Central memory CD8-positive, alpha-beta T cell (primary cell): ENCODE measurements around the gene POLN.

Source experiments
- ATAC-seq: fragments of 150-1000 bp; cut with Tn5 transposase; replicated peaks from 2 replicates; pipeline ENCODE4 v1.10.0; 2022; ENCODE audit warnings: mild to moderate bottlenecking, moderate FRiP score, moderate number of reproducible peaks; ENCODE audit not compliant: poor library complexity, severe bottlenecking; ENCODE audit errors: extremely low read depth
- DNase-seq, 2 donors: peaks; one replicate each; pipeline ENCODE4 v3.0.0; 2021; ENCODE audit warnings: low spot score in 2 of 2
- H3K27ac Mint-ChIP-seq: one replicate; pipeline ENCODE4 v1.8.0; 2022; ENCODE audit warnings: low read depth, mild to moderate bottlenecking, moderate library complexity, mixed read lengths
- H3K27me3 Mint-ChIP-seq: one replicate; pipeline ENCODE4 v1.8.0; 2022; ENCODE audit warnings: mixed read lengths
- H3K36me3 Mint-ChIP-seq: one replicate; pipeline ENCODE4 v1.8.0; 2022; ENCODE audit warnings: mild to moderate bottlenecking, moderate library complexity, mixed read lengths; ENCODE audit not compliant: insufficient read depth
- H3K4me1 Mint-ChIP-seq: one replicate; pipeline ENCODE4 v1.8.0; 2022; ENCODE audit warnings: mixed read lengths
- H3K4me3 Mint-ChIP-seq: one replicate; pipeline ENCODE4 v1.8.0; 2022; ENCODE audit warnings: mild to moderate bottlenecking, moderate library complexity, mixed read lengths
- H3K9me3 Mint-ChIP-seq: one replicate; pipeline ENCODE4 v1.8.0; 2022; ENCODE audit warnings: mixed read lengths

POLN gene

GRCh38 chr4:2090642-2091041 lies 151.3 kb downstream of the POLN start:
- H3K27me3 Mint-ChIP-seq, result peaks cover 8% of the 10 kb centered on the region

GRCh38 chr4:2089222-2089621 lies 152.7 kb downstream of the POLN start:
- no peaks in the 10 kb centered on the region for H3K4me1 Mint-ChIP-seq

More at GRCh38 chr4:2090642-2091041, 151.3 kb downstream of the POLN start:
- DNase-seq (no peak), ATAC-seq (no peak)
- no peaks in the 10 kb centered on the region for H3K36me3 Mint-ChIP-seq
- no peak overlapping the region for H3K4me3 Mint-ChIP-seq
- no peak overlapping the region for H3K27ac Mint-ChIP-seq
- H3K9me3 Mint-ChIP-seq, result no peaks in the 10 kb centered on the region
- no peaks in the 10 kb centered on the region for H3K4me1 Mint-ChIP-seq

GRCh38 chr4:2087170-2087569 lies 154.8 kb downstream of the POLN start:
- no peaks in the 10 kb centered on the region for H3K27me3 Mint-ChIP-seq
- H3K4me3 Mint-ChIP-seq, result no peak overlapping the region
- H3K36me3 Mint-ChIP-seq, result no peaks in the 10 kb centered on the region
- no peaks in the 10 kb centered on the region for H3K4me1 Mint-ChIP-seq
- H3K9me3 Mint-ChIP-seq, result no peaks in the 10 kb centered on the region
- no peak overlapping the region for H3K27ac Mint-ChIP-seq
- no peak for DNase-seq
- ATAC-seq, result no peak

More at GRCh38 chr4:2089222-2089621, 152.7 kb downstream of the POLN start:
- Mint-ChIP-seq H3K4me3 (no peak overlapping the region), H3K36me3 (no peaks in the 10 kb centered on the region), H3K27ac (no peak overlapping the region), H3K9me3 (no peaks in the 10 kb centered on the region), H3K27me3 (peaks cover 8% of the 10 kb centered on the region)
- no peak for DNase-seq
- ATAC-seq, result no peak

GRCh38 chr4:2085496-2085901 lies 156.4 kb downstream of the POLN start:
- no peaks in the 10 kb centered on the region for H3K27me3 Mint-ChIP-seq
- ATAC-seq, result no peak
- no peak overlapping the region for H3K4me3 Mint-ChIP-seq
- H3K9me3 Mint-ChIP-seq, result no peaks in the 10 kb centered on the region
- H3K27ac Mint-ChIP-seq, result no peak overlapping the region
- H3K36me3 Mint-ChIP-seq, result no peaks in the 10 kb centered on the region
- no peaks in the 10 kb centered on the region for H3K4me1 Mint-ChIP-seq
- DNase-seq, result peak in 1 of 2 donors; percentile 6

- ATAC-seq (no peak), DNase-seq (no peak)
- Mint-ChIP-seq H3K9me3 (no peaks in the 10 kb centered on the region), H3K4me3 (no peak overlapping the region), H3K27me3 (no peaks in the 10 kb centered on the region), H3K36me3 (no peaks in the 10 kb centered on the region), H3K27ac (no peak overlapping the region), H3K4me1 (no peaks in the 10 kb centered on the region)
These were observed 157.6 kb downstream of the POLN start for GRCh38 chr4:2084316-2084715.

- no peak for ATAC-seq
- Mint-ChIP-seq H3K27ac (no peak overlapping the region), H3K4me1 (no peaks in the 10 kb centered on the region), H3K36me3 (no peaks in the 10 kb centered on the region), H3K4me3 (no peak overlapping the region), H3K27me3 (no peaks in the 10 kb centered on the region), H3K9me3 (no peaks in the 10 kb centered on the region)
- DNase-seq, result no peak
These were observed 158.1 kb downstream of the POLN start for GRCh38 chr4:2083826-2084160.

- no peak overlapping the region for H3K27ac Mint-ChIP-seq
- DNase-seq, result no peak
- ATAC-seq, result no peak
- no peaks in the 10 kb centered on the region for H3K4me1 Mint-ChIP-seq
- no peak overlapping the region for H3K4me3 Mint-ChIP-seq
- no peaks in the 10 kb centered on the region for H3K36me3 Mint-ChIP-seq
- H3K9me3 Mint-ChIP-seq, result no peaks in the 10 kb centered on the region
- no peaks in the 10 kb centered on the region for H3K27me3 Mint-ChIP-seq
These were observed 158.7 kb downstream of the POLN start for GRCh38 chr4:2083116-2083825.

- H3K4me1 Mint-ChIP-seq, result no peaks in the 10 kb centered on the region
- H3K9me3 Mint-ChIP-seq, result no peaks in the 10 kb centered on the region
- ATAC-seq (no peak), DNase-seq (no peak)
- no peak overlapping the region for H3K27ac Mint-ChIP-seq
- H3K4me3 Mint-ChIP-seq, result no peak overlapping the region
- H3K36me3 Mint-ChIP-seq, result no peaks in the 10 kb centered on the region
- H3K27me3 Mint-ChIP-seq, result no peaks in the 10 kb centered on the region
These were observed 159.3 kb downstream of the POLN start for GRCh38 chr4:2082627-2083026.

GRCh38 chr4:2082118-2082517 lies 159.8 kb downstream of the POLN start:
- Mint-ChIP-seq H3K9me3 (no peaks in the 10 kb centered on the region), H3K27ac (no peak overlapping the region), H3K4me1 (no peaks in the 10 kb centered on the region), H3K4me3 (no peak overlapping the region), H3K36me3 (no peaks in the 10 kb centered on the region), H3K27me3 (no peaks in the 10 kb centered on the region)
- no peak for ATAC-seq
- DNase-seq, result no peak

- H3K9me3 Mint-ChIP-seq, result no peaks in the 10 kb centered on the region
- no peaks in the 10 kb centered on the region for H3K27me3 Mint-ChIP-seq
- no peaks in the 10 kb centered on the region for H3K4me1 Mint-ChIP-seq
- no peak for DNase-seq
- H3K36me3 Mint-ChIP-seq, result no peaks in the 10 kb centered on the region
- no peak overlapping the region for H3K4me3 Mint-ChIP-seq
- H3K27ac Mint-ChIP-seq, result no peak overlapping the region
- no peak for ATAC-seq
These were observed 160.4 kb downstream of the POLN start for GRCh38 chr4:2081540-2081939.

- no peaks in the 10 kb centered on the region for H3K27me3 Mint-ChIP-seq
- H3K4me1 Mint-ChIP-seq, result no peaks in the 10 kb centered on the region
- ATAC-seq (no peak), DNase-seq (no peak)
- no peak overlapping the region for H3K27ac Mint-ChIP-seq
- H3K9me3 Mint-ChIP-seq, result no peaks in the 10 kb centered on the region
- no peaks in the 10 kb centered on the region for H3K36me3 Mint-ChIP-seq
- no peak overlapping the region for H3K4me3 Mint-ChIP-seq
These were observed 161.3 kb downstream of the POLN start for GRCh38 chr4:2080429-2081300.

GRCh38 chr4:2079926-2080325 lies 162.0 kb downstream of the POLN start:
- no peaks in the 10 kb centered on the region for H3K4me1 Mint-ChIP-seq
- H3K27ac Mint-ChIP-seq, result no peak overlapping the region
- H3K9me3 Mint-ChIP-seq, result no peaks in the 10 kb centered on the region
- no peaks in the 10 kb centered on the region for H3K36me3 Mint-ChIP-seq
- ATAC-seq (no peak), DNase-seq (no peak)
- no peaks in the 10 kb centered on the region for H3K27me3 Mint-ChIP-seq
- H3K4me3 Mint-ChIP-seq, result no peak overlapping the region

GRCh38 chr4:2079006-2079405 lies 162.9 kb downstream of the POLN start:
- Mint-ChIP-seq H3K4me3 (no peak overlapping the region), H3K9me3 (no peaks in the 10 kb centered on the region)

More at GRCh38 chr4:2079006-2079405, 162.9 kb downstream of the POLN start:
- ATAC-seq (no peak), DNase-seq (no peak)
- Mint-ChIP-seq H3K36me3 (no peaks in the 10 kb centered on the region), H3K27me3 (no peaks in the 10 kb centered on the region), H3K27ac (no peak overlapping the region), H3K4me1 (no peaks in the 10 kb centered on the region)
